HEK293T (cell line): ENCODE data around the gene FAM53B.

Experiments
- CTCF ChIA-PET: fragments of 350-600 bp; formaldehyde crosslinking; extraction: SDS; loops from one replicate; lab custom pipeline; 2021; ENCODE audit warnings: antibody characterized with exemption, inconsistent platforms; lab: Yijun Ruan, JAX
- POLR2A ChIA-PET: fragments of 350-600 bp; formaldehyde crosslinking; extraction: SDS; loops from one replicate; lab custom pipeline; 2020; ENCODE audit warnings: antibody characterized with exemption, inconsistent platforms; lab: Yijun Ruan, JAX
- DNase-seq: peaks from one replicate; pipeline ENCODE4 v3.0.0; 2012; ENCODE audit warnings: mixed read lengths; ENCODE audit errors: extremely low spot score
- ARNT ChIP-seq: fragments of 450-650 bp; IDR thresholded peaks from 2 replicates; pipeline ENCODE4 v1.6.1; 2017; ENCODE audit warnings: mild to moderate bottlenecking
- BHLHE40 ChIP-seq: fragments of 450-650 bp; IDR thresholded peaks from 2 replicates; pipeline ENCODE4 v1.6.1; 2016; ENCODE audit warnings: mild to moderate bottlenecking, moderate library complexity, borderline replicate concordance
- CTBP1 ChIP-seq: fragments of 450-650 bp; IDR thresholded peaks from 2 replicates; pipeline ENCODE4 v1.6.1; 2016; ENCODE audit warnings: borderline replicate concordance
- ELF4 ChIP-seq: fragments of 450-650 bp; IDR thresholded peaks from 2 replicates; pipeline ENCODE4 v1.6.1; 2017; ENCODE audit warnings: antibody characterized with exemption
- FOXA1 ChIP-seq: fragments of 450-650 bp; IDR thresholded peaks from 2 replicates; pipeline ENCODE4 v1.6.1; 2016; ENCODE audit warnings: mild to moderate bottlenecking
- FOXK2 ChIP-seq: fragments of 450-650 bp; IDR thresholded peaks from 2 replicates; pipeline ENCODE4 v1.6.1; 2016; ENCODE audit warnings: mild to moderate bottlenecking
- FOXM1 ChIP-seq: fragments of 450-650 bp; IDR thresholded peaks from 2 replicates; pipeline ENCODE4 v1.6.1; 2017; ENCODE audit warnings: mild to moderate bottlenecking, borderline replicate concordance
- HDGF ChIP-seq: fragments of 450-650 bp; IDR thresholded peaks from 2 replicates; pipeline ENCODE4 v1.6.1; 2017; ENCODE audit warnings: antibody characterized with exemption, borderline replicate concordance
- L3MBTL2 ChIP-seq: fragments of 450-650 bp; conservative IDR thresholded peaks from 2 replicates; pipeline ENCODE4 v1.6.1; 2016; ENCODE audit warnings: mild to moderate bottlenecking
- LEF1 ChIP-seq: fragments of 450-650 bp; IDR thresholded peaks from 2 replicates; pipeline ENCODE4 v1.6.1; 2017; ENCODE audit warnings: mild to moderate bottlenecking, borderline replicate concordance
- NFRKB ChIP-seq: fragments of 450-650 bp; IDR thresholded peaks from 2 replicates; pipeline ENCODE4 v1.6.1; 2016; ENCODE audit warnings: mild to moderate bottlenecking, moderate library complexity
- PKNOX1 ChIP-seq: fragments of 450-650 bp; IDR thresholded peaks from 2 replicates; pipeline ENCODE4 v1.6.1; 2016
- SP1 ChIP-seq: fragments of 450-650 bp; IDR thresholded peaks from 2 replicates; pipeline ENCODE4 v1.6.1; 2017
- SUZ12 ChIP-seq: fragments of 450-650 bp; IDR thresholded peaks from 2 replicates; pipeline ENCODE4 v1.6.1; 2016; ENCODE audit warnings: mild to moderate bottlenecking
- TARDBP ChIP-seq: fragments of 450-650 bp; IDR thresholded peaks from 2 replicates; pipeline ENCODE4 v1.6.1; 2016
- ZNF384 ChIP-seq: fragments of 450-650 bp; IDR thresholded peaks from 2 replicates; pipeline ENCODE4 v1.6.1; 2016

FAM53B gene

DNA sequence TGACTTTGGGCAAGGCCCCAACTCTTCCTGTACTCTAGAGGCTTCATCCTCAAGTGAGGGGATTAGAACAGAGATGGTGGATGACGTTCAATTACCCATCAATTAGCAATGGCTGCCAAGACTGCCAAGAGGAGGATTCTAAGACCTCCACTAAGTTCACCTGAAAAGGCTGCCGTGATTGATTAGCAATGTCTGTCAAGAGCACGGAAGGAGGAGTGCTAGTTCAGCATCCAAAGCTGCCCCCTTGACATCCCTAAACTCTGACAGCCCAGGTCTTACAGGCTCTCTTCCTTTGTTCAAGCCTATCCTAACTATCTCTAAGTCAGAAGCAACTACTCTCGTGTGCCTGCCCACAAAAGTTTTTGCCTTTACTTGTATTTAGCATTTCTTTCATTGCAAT is 68.4 kb downstream of the FAM53B start:
- POLR2A ChIA-PET: no interaction called here
- no peak for DNase-seq
- CTCF ChIA-PET: interaction anchor here (1.1 kb wide), 1 partner anchor 66 kb away, joined by 4 read pairs; no protein-coding TSS in a partner anchor
- TF ChIP-seq ARNT (no peak), HDGF (no peak), LEF1 (no peak), TARDBP (no peak), FOXA1 (no peak), BHLHE40 (no peak), ELF4 (no peak), ZNF384 (no peak), PKNOX1 (no peak), SP1 (no peak), L3MBTL2 (no peak), SUZ12 (no peak), FOXM1 (no peak), CTBP1 (no peak), FOXK2 (no peak), NFRKB (no peak)

DNA sequence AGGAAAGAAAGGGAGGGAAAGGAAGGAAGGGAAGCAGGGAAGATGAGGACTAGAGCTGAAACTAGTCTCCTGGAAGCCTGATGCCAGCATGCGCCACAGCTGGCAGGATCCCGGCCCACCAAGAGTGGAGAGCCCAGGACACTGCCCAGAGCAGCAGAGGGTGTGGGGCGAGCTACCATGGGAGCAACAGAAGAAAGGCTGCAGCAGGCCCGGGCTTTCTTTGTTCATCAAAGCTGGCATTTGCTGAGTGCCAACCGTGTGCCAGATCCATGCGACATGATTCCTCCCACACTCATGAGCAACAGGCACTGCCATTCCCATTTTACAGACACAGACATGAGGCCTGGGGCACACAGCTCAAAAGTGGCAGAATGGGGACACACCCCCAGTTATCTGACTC is 68.9 kb downstream of the FAM53B start:
- TF ChIP-seq CTBP1: no peak
- TF ChIP-seq FOXA1: no peak
- TF ChIP-seq TARDBP: no peak
- no peak for TF ChIP-seq LEF1
- TF ChIP-seq PKNOX1: no peak
- TF ChIP-seq SP1: no peak
- TF ChIP-seq NFRKB: no peak
- no peak for TF ChIP-seq SUZ12
- TF ChIP-seq ELF4: no peak
- no peak for TF ChIP-seq HDGF
- TF ChIP-seq BHLHE40: no peak
- TF ChIP-seq FOXK2: no peak
- no peak for TF ChIP-seq L3MBTL2
- no peak for TF ChIP-seq ZNF384
- TF ChIP-seq ARNT: no peak
- TF ChIP-seq FOXM1: no peak
- ChIA-PET CTCF (no interaction called here), POLR2A (no interaction called here)
- no peak for DNase-seq

DNA sequence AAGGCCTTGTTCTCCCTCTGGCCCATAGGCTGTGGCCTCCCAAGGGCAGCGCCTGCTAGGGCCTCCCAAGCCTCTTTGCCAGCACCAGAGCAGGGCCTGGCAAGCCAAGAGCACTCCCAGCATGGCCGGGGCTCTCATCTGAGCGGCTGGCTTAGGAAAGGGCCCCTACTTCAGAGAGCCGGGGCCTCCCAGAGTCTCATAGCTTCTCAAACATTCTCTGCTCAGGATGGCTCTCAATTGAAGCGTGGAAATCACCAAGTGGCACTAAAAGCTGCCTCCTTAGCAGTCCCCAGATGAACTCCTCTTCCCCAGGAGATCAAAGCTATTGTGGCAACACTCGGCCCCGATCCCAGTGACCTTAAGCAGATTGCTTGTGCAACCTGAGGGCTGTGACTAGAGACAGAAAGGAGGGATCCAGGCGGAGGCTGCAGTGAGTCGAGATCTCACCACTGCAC is 69.4 kb downstream of the FAM53B start:
- ChIA-PET POLR2A (no interaction called here), CTCF (no interaction called here)
- DNase-seq: no peak
- TF ChIP-seq PKNOX1: no peak
- no peak for TF ChIP-seq FOXK2
- no peak for TF ChIP-seq L3MBTL2
- TF ChIP-seq SUZ12: no peak
- TF ChIP-seq NFRKB: no peak
- TF ChIP-seq FOXM1: no peak
- no peak for TF ChIP-seq TARDBP
- TF ChIP-seq CTBP1: no peak
- no peak for TF ChIP-seq HDGF
- no peak for TF ChIP-seq SP1
- TF ChIP-seq LEF1: no peak

DNA sequence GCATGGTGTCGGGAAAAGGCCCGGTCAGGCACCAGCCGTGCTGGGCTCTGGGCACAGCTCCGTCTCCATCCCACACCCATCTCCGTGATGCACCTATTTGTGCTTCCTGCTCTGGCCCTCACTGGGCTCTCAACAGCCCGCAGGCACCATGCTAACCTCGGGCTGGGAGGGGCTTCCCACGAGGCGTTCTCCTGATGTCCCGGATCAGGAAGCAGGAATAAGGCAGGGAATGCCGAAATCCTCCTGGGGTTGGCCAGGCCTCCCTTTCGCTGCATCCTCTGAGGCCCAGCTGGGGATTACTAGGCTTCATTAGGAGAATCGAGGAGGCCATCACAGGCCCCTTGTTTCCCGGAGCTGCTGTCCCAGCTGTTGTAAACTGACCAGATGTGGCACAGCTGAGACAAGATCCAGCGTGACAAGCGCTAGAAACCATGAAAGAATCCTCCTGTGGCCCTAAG is 72.0 kb downstream of the FAM53B start:
- POLR2A ChIA-PET: no interaction called here
- CTCF ChIA-PET: interaction anchor here (0.6 to 1.1 kb wide), 3 partner anchors 18 to 71 kb away, joined by 3 to 4 read pairs (median 3); no protein-coding TSS in a partner anchor
- TF ChIP-seq CTBP1: no peak

GRCh38 chr10:124671486-124672075 is 72.6 kb downstream of the FAM53B start:
- CTCF ChIA-PET: interaction anchor here (0.6 to 1.1 kb wide), 4 partner anchors 18 to 73 kb away, joined by 3 to 4 read pairs (median 4); no protein-coding TSS in a partner anchor
- TF ChIP-seq ARNT: no peak
- no peak for TF ChIP-seq NFRKB
- TF ChIP-seq SUZ12: no peak
- TF ChIP-seq LEF1: no peak
- no peak for TF ChIP-seq FOXA1
- TF ChIP-seq CTBP1: no peak
- TF ChIP-seq HDGF: no peak
- TF ChIP-seq FOXM1: no peak
- no peak for TF ChIP-seq BHLHE40
- no peak for TF ChIP-seq FOXK2
- no peak for TF ChIP-seq TARDBP
- no peak for TF ChIP-seq L3MBTL2
- no peak for TF ChIP-seq ELF4
- no peak for TF ChIP-seq PKNOX1
- no peak for TF ChIP-seq SP1
- no peak for TF ChIP-seq ZNF384
- DNase-seq: peak; percentile 56
- POLR2A ChIA-PET: no interaction called here

More for the DNA sequence above, 72.0 kb downstream of the FAM53B start:
- DNase-seq: no peak
